Skin epidermis (tissue), 12 donors: ENCODE data around the gene ADAM10.
"Not testable (repeated sequence)": the region's sequence is repeated elsewhere in the genome, so short reads cannot be mapped to it uniquely, and the experiment has no call there.

Experiments used
- H3K27ac ChIP-seq, 21 experiments: fragments of 200-600 bp; sonication (generic) in 11 of 21; one replicate each; pipeline ENCODE4 v1.5.0; 2020; ENCODE audit warnings: mild to moderate bottlenecking in 3 of 21, inconsistent platforms in 2 of 21, moderate library complexity in 2 of 21
- H3K4me3 ChIP-seq, 7 experiments: fragments of 200-600 bp; sonication (generic) in 2 of 7; one replicate each; pipeline ENCODE4 v1.5.0; 2020; ENCODE audit warnings: inconsistent platforms in 2 of 7, mild to moderate bottlenecking in 2 of 7, moderate library complexity in 1 of 7

The ADAM10 gene

GRCh38 chr15:58628206-58628947, 121.1 kb downstream of the ADAM10 start:
- H3K27ac ChIP-seq: peak overlapping the region in 19 of 21 experiments; percentile 17 to 94 (median 79)
- peak overlapping the region in 4 of 7 experiments; percentile 5 to 25 (median 8) for H3K4me3 ChIP-seq

- Histone ChIP-seq H3K4me3 (no peak overlapping the region), H3K27ac (peak overlapping the region in 19 of 21 experiments; percentile 17 to 94 (median 79))
These were observed 121.8 kb downstream of the ADAM10 start for GRCh38 chr15:58627701-58628100.

- peak overlapping the region in 6 of 21 experiments; percentile 1 to 94 (median 80) for H3K27ac ChIP-seq
- H3K4me3 ChIP-seq: no peak overlapping the region
These were observed 122.5 kb downstream of the ADAM10 start for GRCh38 chr15:58627046-58627445.

GRCh38 chr15:58626378-58626777, 123.1 kb downstream of the ADAM10 start:
- H3K27ac ChIP-seq: no peak overlapping the region
- H3K4me3 ChIP-seq: no peak overlapping the region

GRCh38 chr15:58622877-58623276, 126.6 kb downstream of the ADAM10 start:
- Histone ChIP-seq H3K4me3 (no peak overlapping the region), H3K27ac (no peak overlapping the region)

GRCh38 chr15:58620268-58620667, 129.2 kb downstream of the ADAM10 start:
- H3K27ac ChIP-seq, H3K4me3 ChIP-seq: not testable (repeated sequence)

GRCh38 chr15:58616171-58616570, 133.3 kb downstream of the ADAM10 start:
- Histone ChIP-seq H3K4me3 (no peak overlapping the region), H3K27ac (no peak overlapping the region)

GRCh38 chr15:58611731-58612676, 137.5 kb downstream of the ADAM10 start:
- Histone ChIP-seq H3K27ac (no peak overlapping the region), H3K4me3 (no peak overlapping the region)

- H3K27ac ChIP-seq: peak overlapping the region in 2 of 21 experiments; percentile 47 to 59
- no peak overlapping the region for H3K4me3 ChIP-seq
These were observed 140.8 kb downstream of the ADAM10 start for GRCh38 chr15:58608711-58609110.

GRCh38 chr15:58608129-58608590, 141.3 kb downstream of the ADAM10 start:
- Histone ChIP-seq H3K4me3 (no peak overlapping the region), H3K27ac (peak overlapping the region in 3 of 21 experiments; percentile 8 to 59 (median 47))

- Histone ChIP-seq H3K4me3 (no peak overlapping the region), H3K27ac (no peak overlapping the region)
These were observed 142.9 kb downstream of the ADAM10 start for GRCh38 chr15:58606577-58607080.

GRCh38 chr15:58605931-58606530, 143.5 kb downstream of the ADAM10 start:
- no peak overlapping the region for H3K27ac ChIP-seq
- no peak overlapping the region for H3K4me3 ChIP-seq

- no peak overlapping the region for H3K4me3 ChIP-seq
- H3K27ac ChIP-seq: peak overlapping the region in 2 of 21 experiments; percentile 26 to 53
These were observed 145.0 kb downstream of the ADAM10 start for GRCh38 chr15:58604455-58604923.

GRCh38 chr15:58603927-58604326, 145.6 kb downstream of the ADAM10 start:
- H3K4me3 ChIP-seq: not testable (repeated sequence)
- H3K27ac ChIP-seq: peak overlapping the region in 3 of 21 experiments; percentile 15 to 53 (median 26)

GRCh38 chr15:58602823-58603222, 146.7 kb downstream of the ADAM10 start:
- Histone ChIP-seq H3K4me3 (no peak overlapping the region), H3K27ac (no peak overlapping the region)

GRCh38 chr15:58598829-58599210, 150.7 kb downstream of the ADAM10 start:
- Histone ChIP-seq H3K27ac (peak overlapping the region in 1 of 21 experiments; percentile 42), H3K4me3 (no peak overlapping the region)

- Histone ChIP-seq H3K4me3 (no peak overlapping the region), H3K27ac (peak overlapping the region in 1 of 21 experiments; percentile 42)
These were observed 151.3 kb downstream of the ADAM10 start for GRCh38 chr15:58597943-58598828.

- H3K27ac ChIP-seq: no peak overlapping the region
- H3K4me3 ChIP-seq: no peak overlapping the region
These were observed 153.8 kb downstream of the ADAM10 start for GRCh38 chr15:58595516-58596263.
